Omental fat pad (tissue), 4 donors: Measurements from ENCODE around the gene FAM114A2. TPM values are rescaled to one million over a fixed set of nuclear protein-coding genes. Genes with fewer than 3 reads are reported as not detected.

Experiments
- ATAC-seq: fragments of 150-250 bp; one replicate; pipeline ENCODE4 v1.9.1; 2016; ENCODE audit warnings: mild to moderate bottlenecking, moderate library complexity; ENCODE audit not compliant: low FRiP score
- DNase-seq: peaks from one replicate; pipeline ENCODE4 v3.0.0-alpha.2; 2019; ENCODE audit warnings: low spot score
- CTCF ChIP-seq, 3 donors: fragments of 450-650 bp; IDR thresholded peaks; one replicate each; pipeline ENCODE4 v1.5.1; 2016 to 2017; ENCODE audit warnings: antibody characterized with exemption in 3 of 3, mild to moderate bottlenecking in 3 of 3, moderate library complexity in 2 of 3
- total RNA-seq, 4 donors: library from RNA; depleted of rRNA; stranded (reverse); fragments of >200 nt; gene quantifications; one replicate each; pipeline ENCODE4 v1.1.0, GENCODE V29; 2016

Gene FAM114A2
- total RNA-seq, 4 donors from 2014 or later = 13.2 to 21.1 (median 17.8) TPM

- no peak for ATAC-seq
- DNase-seq = no peak
- TF ChIP-seq CTCF (IDR thresholded peaks at IDR 0.05) = no peak
These were observed 8.6 kb upstream of the FAM114A2 start for GRCh38 chr5:154047324-154047723.

GRCh38 chr5:154046486-154046885, 7.8 kb upstream of the FAM114A2 start:
- DNase-seq (no peak), ATAC-seq (no peak)
- no peak for TF ChIP-seq CTCF (IDR thresholded peaks at IDR 0.05)

- no peak for ATAC-seq
- DNase-seq = no peak
- TF ChIP-seq CTCF (IDR thresholded peaks at IDR 0.05) = no peak
These were observed 5.9 kb upstream of the FAM114A2 start for GRCh38 chr5:154044581-154044980.

- DNase-seq (no peak), ATAC-seq (no peak)
- no peak for TF ChIP-seq CTCF (IDR thresholded peaks at IDR 0.05)
These were observed 5.4 kb upstream of the FAM114A2 start for GRCh38 chr5:154044099-154044498.

GRCh38 chr5:154042766-154043165, 4.1 kb upstream of the FAM114A2 start:
- ATAC-seq = no peak
- DNase-seq = no peak
- TF ChIP-seq CTCF (IDR thresholded peaks at IDR 0.05) = no peak

GRCh38 chr5:154039458-154039829, 734 bp upstream of the FAM114A2 start:
- no peak for ATAC-seq

More at GRCh38 chr5:154039458-154039829, 734 bp upstream of the FAM114A2 start:
- no peak for TF ChIP-seq CTCF (IDR thresholded peaks at IDR 0.05)
- no peak for DNase-seq
